Ishikawa (cell line): ENCODE data around the gene RAB4B.

Experiments used
- CEBPB ChIP-seq: IDR thresholded peaks from 2 replicates; pipeline ENCODE4 v1.6.1; 2012
- EP300 ChIP-seq: IDR thresholded peaks from 2 replicates; pipeline ENCODE4 v1.6.1; 2012; ENCODE audit warnings: borderline replicate concordance
- FOXM1 ChIP-seq: IDR thresholded peaks from 2 replicates; pipeline ENCODE4 v1.6.1; 2012; ENCODE audit warnings: low read depth, borderline replicate concordance
- NFIC ChIP-seq: IDR thresholded peaks from 2 replicates; pipeline ENCODE4 v1.6.1; 2012
- TEAD4 ChIP-seq: IDR thresholded peaks from 2 replicates; pipeline ENCODE4 v1.6.1; 2012
- YY1 ChIP-seq: IDR thresholded peaks from 2 replicates; pipeline ENCODE4 v1.6.1; 2012; ENCODE audit warnings: low read depth
- ZBTB7A ChIP-seq: IDR thresholded peaks from 2 replicates; pipeline ENCODE4 v1.6.1; 2012; ENCODE audit warnings: low read depth
- TF ChIP-seq, protein P1 (sequence below): IDR thresholded peaks from 2 replicates; pipeline ENCODE4 v1.6.1; 2012
- TF ChIP-seq, protein P2 (sequence below): IDR thresholded peaks from 2 replicates; pipeline ENCODE4 v1.6.1; 2012; ENCODE audit warnings: low read depth, mild to moderate bottlenecking

DNA sequence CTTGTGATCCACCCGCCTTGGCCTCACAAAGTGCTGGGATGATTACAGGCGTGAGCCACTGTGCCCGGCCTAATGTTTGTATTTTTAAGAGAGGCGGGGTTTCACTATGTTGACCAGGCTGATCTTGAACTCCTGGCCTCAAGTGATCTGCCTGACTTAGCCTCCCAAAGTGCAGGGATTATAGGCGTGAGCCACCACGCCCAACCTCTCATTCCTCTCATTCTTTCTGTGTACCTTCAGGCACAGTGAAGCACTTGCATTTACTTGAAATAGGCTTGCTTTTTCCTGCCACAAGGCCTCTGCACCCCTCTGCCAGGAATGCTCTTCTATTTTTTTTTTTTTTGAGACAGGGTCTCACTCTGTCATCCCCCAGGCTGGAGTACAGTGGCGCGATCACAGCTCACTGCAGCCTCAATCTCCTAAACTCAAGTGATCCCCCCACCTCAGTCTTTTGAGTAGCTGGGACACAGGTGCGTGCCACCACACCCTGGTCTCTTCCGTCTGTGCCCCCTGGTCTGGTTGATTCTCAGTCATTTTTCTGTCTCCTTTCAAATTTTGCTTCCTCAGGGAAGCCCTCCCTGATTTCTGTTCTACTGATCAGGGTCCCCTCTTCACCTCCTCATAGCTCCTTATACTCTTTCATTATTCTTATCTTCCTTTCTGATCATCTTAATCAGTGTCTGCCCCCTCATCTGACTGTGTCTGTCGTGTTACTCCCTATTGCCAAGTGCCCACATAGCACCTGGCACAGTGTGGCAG lies 42.9 kb upstream of the RAB4B start:
- TF ChIP-seq, protein P1, sequence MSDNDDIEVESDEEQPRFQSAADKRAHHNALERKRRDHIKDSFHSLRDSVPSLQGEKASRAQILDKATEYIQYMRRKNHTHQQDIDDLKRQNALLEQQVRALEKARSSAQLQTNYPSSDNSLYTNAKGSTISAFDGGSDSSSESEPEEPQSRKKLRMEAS, result no peak
- TF ChIP-seq FOXM1, result no peak
- TF ChIP-seq NFIC, result no peak
- TF ChIP-seq, protein P2, sequence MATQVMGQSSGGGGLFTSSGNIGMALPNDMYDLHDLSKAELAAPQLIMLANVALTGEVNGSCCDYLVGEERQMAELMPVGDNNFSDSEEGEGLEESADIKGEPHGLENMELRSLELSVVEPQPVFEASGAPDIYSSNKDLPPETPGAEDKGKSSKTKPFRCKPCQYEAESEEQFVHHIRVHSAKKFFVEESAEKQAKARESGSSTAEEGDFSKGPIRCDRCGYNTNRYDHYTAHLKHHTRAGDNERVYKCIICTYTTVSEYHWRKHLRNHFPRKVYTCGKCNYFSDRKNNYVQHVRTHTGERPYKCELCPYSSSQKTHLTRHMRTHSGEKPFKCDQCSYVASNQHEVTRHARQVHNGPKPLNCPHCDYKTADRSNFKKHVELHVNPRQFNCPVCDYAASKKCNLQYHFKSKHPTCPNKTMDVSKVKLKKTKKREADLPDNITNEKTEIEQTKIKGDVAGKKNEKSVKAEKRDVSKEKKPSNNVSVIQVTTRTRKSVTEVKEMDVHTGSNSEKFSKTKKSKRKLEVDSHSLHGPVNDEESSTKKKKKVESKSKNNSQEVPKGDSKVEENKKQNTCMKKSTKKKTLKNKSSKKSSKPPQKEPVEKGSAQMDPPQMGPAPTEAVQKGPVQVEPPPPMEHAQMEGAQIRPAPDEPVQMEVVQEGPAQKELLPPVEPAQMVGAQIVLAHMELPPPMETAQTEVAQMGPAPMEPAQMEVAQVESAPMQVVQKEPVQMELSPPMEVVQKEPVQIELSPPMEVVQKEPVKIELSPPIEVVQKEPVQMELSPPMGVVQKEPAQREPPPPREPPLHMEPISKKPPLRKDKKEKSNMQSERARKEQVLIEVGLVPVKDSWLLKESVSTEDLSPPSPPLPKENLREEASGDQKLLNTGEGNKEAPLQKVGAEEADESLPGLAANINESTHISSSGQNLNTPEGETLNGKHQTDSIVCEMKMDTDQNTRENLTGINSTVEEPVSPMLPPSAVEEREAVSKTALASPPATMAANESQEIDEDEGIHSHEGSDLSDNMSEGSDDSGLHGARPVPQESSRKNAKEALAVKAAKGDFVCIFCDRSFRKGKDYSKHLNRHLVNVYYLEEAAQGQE, result no peak
- no peak for TF ChIP-seq EP300
- no peak for TF ChIP-seq ZBTB7A
- TF ChIP-seq YY1, result no peak
- TF ChIP-seq TEAD4, result no peak
- TF ChIP-seq CEBPB, result no peak
